Vagina (tissue), 2 donors: ENCODE data around the gene UBE2O. TPM values are rescaled to one million over a fixed set of nuclear protein-coding genes. Genes with fewer than 3 reads are reported as not detected.

Source experiments
- DNase-seq, 2 donors: peaks; one replicate each; pipeline ENCODE4 v3.0.0-alpha.2; 2017; ENCODE audit errors: extremely low spot score in 2 of 2
- H3K27ac ChIP-seq: fragments of 200-600 bp; sonication (generic); one replicate; pipeline ENCODE4 v1.5.1; 2019
- H3K27me3 ChIP-seq: fragments of 200-600 bp; sonication (generic); one replicate; pipeline ENCODE4 v1.5.1; 2019
- H3K36me3 ChIP-seq, 2 donors: fragments of 200-600 bp; sonication (generic); one replicate each; pipeline ENCODE4 v1.5.1; 2017 to 2019
- H3K4me1 ChIP-seq: fragments of 200-600 bp; sonication (generic); one replicate; pipeline ENCODE4 v1.5.1; 2019
- H3K4me3 ChIP-seq, 2 donors: fragments of 200-600 bp; sonication (generic); 1 replicate in 1 of 2; 2 replicates in 1 of 2; pipeline ENCODE4 v1.5.1; 2016 to 2019
- H3K9me3 ChIP-seq: fragments of 200-600 bp; sonication (generic); one replicate; pipeline ENCODE4 v1.5.1; 2019
- CTCF ChIP-seq, 3 experiments: fragments of 450-650 bp in 2 of 3; fragments of 200-600 bp in 1 of 3; sonication (generic) in 1 of 3; IDR thresholded peaks; one replicate each; pipeline ENCODE4 v1.5.1; 2017 to 2019; ENCODE audit warnings: antibody characterized with exemption in 3 of 3, mild to moderate bottlenecking in 2 of 3, moderate library complexity in 2 of 3
- POLR2A ChIP-seq, 2 donors: fragments of 450-650 bp; IDR thresholded peaks; one replicate each; pipeline ENCODE4 v1.6.1; 2017; ENCODE audit warnings: antibody characterized with exemption in 2 of 2, mild to moderate bottlenecking in 2 of 2, moderate library complexity in 2 of 2
- POLR2AphosphoS5 ChIP-seq, 2 donors: sonication (generic); formaldehyde crosslinking; IDR thresholded peaks; one replicate each; pipeline ENCODE4 v1.9.0; 2017; ENCODE audit warnings: antibody characterized with exemption in 2 of 2, mild to moderate bottlenecking in 2 of 2, low read depth in 1 of 2; ENCODE audit not compliant: insufficient read depth in 1 of 2
- intact Hi-C: fragments of 100-400 bp; cut with DNase I; formaldehyde crosslinking; loops from one replicate; pipeline ENCODE4 v1.15.1; 2023
- total RNA-seq: library from RNA; depleted of rRNA; stranded (reverse); fragments of >200 nt; gene quantifications from one replicate; pipeline ENCODE4 v1.2.3, GENCODE V29; 2016

Gene UBE2O
- total RNA-seq, 1 donor from 2014 or later = 29.7 TPM

DNA sequence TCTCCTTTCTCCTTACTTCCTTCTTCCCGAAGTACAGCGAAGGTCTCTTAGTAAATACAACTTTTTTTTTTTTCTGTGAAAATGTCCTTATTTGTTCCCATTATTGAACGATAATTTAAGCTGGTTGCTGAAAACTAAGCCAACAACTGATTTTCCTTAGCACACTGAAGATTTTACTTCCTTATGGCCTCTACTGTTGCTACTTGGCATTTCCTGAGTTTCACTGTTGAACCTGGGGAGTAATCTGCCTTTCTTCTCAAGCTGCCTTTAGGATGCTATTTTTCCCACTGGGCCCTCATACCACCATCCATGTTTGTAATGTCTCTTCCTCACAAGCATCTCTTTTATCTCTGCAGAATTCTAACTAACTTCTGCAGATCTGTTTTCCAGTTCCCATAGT is 26.1 kb downstream of the UBE2O start:
- TF ChIP-seq POLR2AphosphoS5 (IDR thresholded peaks at IDR 0.05; ENCODE audit: insufficient read depth in 1 of 2, low read depth in 1 of 2) (no peak), POLR2A (IDR thresholded peaks at IDR 0.05) (no peak)
- intact Hi-C loops = no loop called here
- Histone ChIP-seq H3K27ac (no peak overlapping the region), H3K4me3 (no peak overlapping the region), H3K4me1 (peaks cover 6% of the 10 kb centered on the region), H3K27me3 (no peaks in the 10 kb centered on the region), H3K9me3 (no peaks in the 10 kb centered on the region), H3K36me3 (no peaks in the 10 kb centered on the region)
- no peak for DNase-seq

GRCh38 chr17:76422860-76423259 is 30.1 kb downstream of the UBE2O start:
- Histone ChIP-seq H3K36me3 (no peaks in the 10 kb centered on the region), H3K4me1 (peaks cover 24% of the 10 kb centered on the region), H3K27ac (no peak overlapping the region), H3K9me3 (no peaks in the 10 kb centered on the region), H3K4me3 (no peak overlapping the region), H3K27me3 (no peaks in the 10 kb centered on the region)
- DNase-seq = no peak
- TF ChIP-seq POLR2A (IDR thresholded peaks at IDR 0.05) = no peak
- TF ChIP-seq POLR2AphosphoS5 (IDR thresholded peaks at IDR 0.05; ENCODE audit: insufficient read depth in 1 of 2, low read depth in 1 of 2) = no peak
- TF ChIP-seq CTCF (IDR thresholded peaks at IDR 0.05) = no peak
- intact Hi-C loops = no loop called here

DNA sequence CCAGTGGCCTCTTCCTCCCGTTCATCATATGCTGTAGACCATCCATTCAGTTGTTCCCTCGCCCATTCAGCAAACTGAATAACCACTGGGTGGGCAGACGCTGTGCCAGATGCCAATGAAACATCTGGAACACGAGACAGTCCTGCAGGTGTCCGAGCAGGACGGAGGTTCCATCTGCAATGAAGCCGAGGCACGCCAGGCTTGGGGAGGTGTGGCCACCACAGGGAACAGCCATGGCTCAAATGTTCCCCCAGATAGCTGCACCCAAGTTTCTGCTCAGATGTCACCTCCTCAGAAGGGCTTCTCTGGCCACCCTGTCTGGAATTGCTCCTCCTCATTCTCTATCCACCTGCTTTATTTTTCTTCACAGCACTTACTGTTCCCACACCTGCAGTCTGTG is 30.5 kb downstream of the UBE2O start:
- intact Hi-C loops = no loop called here
- Histone ChIP-seq H3K4me1 (peaks cover 20% of the 10 kb centered on the region), H3K4me3 (no peak overlapping the region), H3K27ac (no peak overlapping the region), H3K27me3 (no peaks in the 10 kb centered on the region), H3K9me3 (no peaks in the 10 kb centered on the region), H3K36me3 (no peaks in the 10 kb centered on the region)
- DNase-seq = no peak
- TF ChIP-seq CTCF (IDR thresholded peaks at IDR 0.05) = no peak
- TF ChIP-seq POLR2AphosphoS5 (IDR thresholded peaks at IDR 0.05; ENCODE audit: insufficient read depth in 1 of 2, low read depth in 1 of 2) = no peak
- TF ChIP-seq POLR2A (IDR thresholded peaks at IDR 0.05) = no peak

GRCh38 chr17:76421044-76421407 is 31.9 kb downstream of the UBE2O start:
- TF ChIP-seq POLR2A (IDR thresholded peaks at IDR 0.05) (no peak), CTCF (IDR thresholded peaks at IDR 0.05) (no peak), POLR2AphosphoS5 (IDR thresholded peaks at IDR 0.05; ENCODE audit: insufficient read depth in 1 of 2, low read depth in 1 of 2) (no peak)
- H3K36me3 ChIP-seq = no peaks in the 10 kb centered on the region
- no peaks in the 10 kb centered on the region for H3K9me3 ChIP-seq
- H3K4me3 ChIP-seq = no peak overlapping the region
- H3K27ac ChIP-seq = no peak overlapping the region
- intact Hi-C loops = no loop called here
- peaks cover 18% of the 10 kb centered on the region for H3K4me1 ChIP-seq
- no peaks in the 10 kb centered on the region for H3K27me3 ChIP-seq
- DNase-seq = no peak

DNA sequence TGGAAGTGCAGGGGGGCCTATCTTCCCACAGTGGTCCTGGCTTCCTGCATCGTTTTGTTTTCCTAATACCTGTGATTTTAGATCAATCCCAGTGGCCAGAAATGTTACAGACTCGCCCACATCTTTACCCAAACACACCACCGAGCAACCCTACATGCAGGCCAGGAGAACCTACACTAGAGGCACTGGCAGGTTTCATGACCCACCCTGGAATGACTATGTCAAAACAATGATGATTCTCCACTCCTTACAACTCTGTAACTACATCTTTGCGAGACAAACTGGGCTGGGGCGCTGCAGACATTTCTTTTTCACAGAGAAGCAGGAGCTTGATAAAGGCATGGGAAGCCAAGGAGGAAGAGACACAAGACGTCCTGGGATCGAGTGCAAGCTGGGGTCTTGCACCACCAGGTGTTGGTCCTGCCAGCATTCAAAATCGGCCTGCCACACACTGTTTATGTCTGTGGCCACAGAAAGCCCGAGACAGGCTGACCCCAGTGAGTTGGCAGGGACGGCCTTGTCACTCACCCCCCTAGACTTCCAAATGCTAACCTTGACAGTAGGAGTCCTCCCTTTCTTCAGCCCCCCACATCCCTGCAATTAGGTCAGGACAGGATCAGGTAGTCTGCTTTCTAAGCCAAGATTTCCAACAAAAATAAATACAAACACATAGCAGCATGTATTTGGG is 32.5 kb downstream of the UBE2O start:
- Histone ChIP-seq H3K36me3 (no peaks in the 10 kb centered on the region), H3K4me3 (no peak overlapping the region), H3K4me1 (peaks cover 18% of the 10 kb centered on the region), H3K9me3 (no peaks in the 10 kb centered on the region), H3K27ac (no peak overlapping the region), H3K27me3 (no peaks in the 10 kb centered on the region)
- TF ChIP-seq POLR2A (IDR thresholded peaks at IDR 0.05) (no peak), CTCF (IDR thresholded peaks at IDR 0.05) (no peak), POLR2AphosphoS5 (IDR thresholded peaks at IDR 0.05; ENCODE audit: insufficient read depth in 1 of 2, low read depth in 1 of 2) (no peak)
- DNase-seq = no peak
- intact Hi-C loops = no loop called here
